T-helper 2 cell treated with Interferon-gamma antibody and Interleukin-4, amounts not matched to agents 5 μg/mL and 100 μg/mL, for 36 hours (primary cell): ENCODE measurements around the gene PCDH9.

Source experiments
- DNase-seq: peaks from one replicate; pipeline ENCODE4 v3.0.0; 2021; ENCODE audit warnings: low spot score
- H3K27ac Mint-ChIP-seq: one replicate; pipeline ENCODE4 v1.8.0; 2021; ENCODE audit warnings: mild to moderate bottlenecking, mixed read lengths
- H3K27me3 Mint-ChIP-seq: one replicate; pipeline ENCODE4 v1.8.0; 2021; ENCODE audit warnings: low read depth, mixed read lengths
- H3K36me3 Mint-ChIP-seq: one replicate; pipeline ENCODE4 v1.8.0; 2021; ENCODE audit warnings: low read depth, mixed read lengths
- H3K4me1 Mint-ChIP-seq: one replicate; pipeline ENCODE4 v1.8.0; 2021; ENCODE audit warnings: low read depth, mixed read lengths
- H3K4me3 Mint-ChIP-seq: one replicate; pipeline ENCODE4 v1.8.0; 2022; ENCODE audit warnings: mild to moderate bottlenecking, moderate library complexity, mixed read lengths
- H3K9me3 Mint-ChIP-seq: one replicate; pipeline ENCODE4 v1.8.0; 2021; ENCODE audit warnings: mixed read lengths

The PCDH9 gene

DNA sequence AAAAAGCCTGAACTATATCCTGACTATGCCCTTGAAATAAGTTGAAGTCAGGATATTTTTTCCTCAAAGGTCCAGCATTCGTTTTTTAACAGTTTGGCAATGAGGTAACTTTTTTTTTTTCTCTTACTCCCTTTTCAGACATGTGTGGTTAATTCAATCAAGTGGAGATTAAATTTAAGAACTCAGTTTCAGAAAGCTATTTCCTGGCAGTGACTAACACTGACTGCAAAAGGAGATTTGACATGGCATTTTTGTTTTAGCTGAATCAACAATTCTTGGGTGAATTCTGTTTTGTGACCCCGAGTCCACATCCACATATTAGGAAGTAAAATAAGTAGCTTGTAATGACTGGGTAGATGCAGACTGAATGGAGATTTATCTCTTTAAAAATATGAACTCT lies 716.4 kb downstream of the PCDH9 start:
- no peak overlapping the region for H3K27ac Mint-ChIP-seq
- no peaks in the 10 kb centered on the region for H3K4me1 Mint-ChIP-seq
- H3K9me3 Mint-ChIP-seq = no peaks in the 10 kb centered on the region
- no peak overlapping the region for H3K4me3 Mint-ChIP-seq
- H3K27me3 Mint-ChIP-seq = no peaks in the 10 kb centered on the region
- DNase-seq = no peak
- H3K36me3 Mint-ChIP-seq = no peaks in the 10 kb centered on the region

DNA sequence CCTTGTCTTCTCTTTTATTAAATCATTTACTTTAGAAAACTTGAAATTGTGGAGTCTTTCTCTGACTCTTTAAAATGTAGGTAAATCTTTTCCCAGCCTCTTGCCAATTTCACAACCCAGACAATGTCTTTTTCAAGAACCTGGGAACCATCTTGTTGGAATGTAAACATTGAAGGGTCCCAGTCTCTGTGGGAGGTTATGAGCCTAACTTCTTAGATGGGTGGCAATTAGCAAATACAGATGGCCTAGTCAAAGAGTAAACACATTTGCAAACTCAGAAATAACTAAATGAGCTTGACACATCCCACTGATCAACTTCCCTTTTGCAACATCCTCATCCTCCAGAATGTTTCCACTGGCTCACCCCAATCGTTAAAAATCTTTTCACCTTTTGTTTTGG lies 721.0 kb downstream of the PCDH9 start:
- Mint-ChIP-seq H3K4me1 (no peaks in the 10 kb centered on the region), H3K36me3 (no peaks in the 10 kb centered on the region), H3K27ac (no peak overlapping the region), H3K9me3 (no peaks in the 10 kb centered on the region), H3K4me3 (no peak overlapping the region), H3K27me3 (no peaks in the 10 kb centered on the region)
- no peak for DNase-seq

DNA sequence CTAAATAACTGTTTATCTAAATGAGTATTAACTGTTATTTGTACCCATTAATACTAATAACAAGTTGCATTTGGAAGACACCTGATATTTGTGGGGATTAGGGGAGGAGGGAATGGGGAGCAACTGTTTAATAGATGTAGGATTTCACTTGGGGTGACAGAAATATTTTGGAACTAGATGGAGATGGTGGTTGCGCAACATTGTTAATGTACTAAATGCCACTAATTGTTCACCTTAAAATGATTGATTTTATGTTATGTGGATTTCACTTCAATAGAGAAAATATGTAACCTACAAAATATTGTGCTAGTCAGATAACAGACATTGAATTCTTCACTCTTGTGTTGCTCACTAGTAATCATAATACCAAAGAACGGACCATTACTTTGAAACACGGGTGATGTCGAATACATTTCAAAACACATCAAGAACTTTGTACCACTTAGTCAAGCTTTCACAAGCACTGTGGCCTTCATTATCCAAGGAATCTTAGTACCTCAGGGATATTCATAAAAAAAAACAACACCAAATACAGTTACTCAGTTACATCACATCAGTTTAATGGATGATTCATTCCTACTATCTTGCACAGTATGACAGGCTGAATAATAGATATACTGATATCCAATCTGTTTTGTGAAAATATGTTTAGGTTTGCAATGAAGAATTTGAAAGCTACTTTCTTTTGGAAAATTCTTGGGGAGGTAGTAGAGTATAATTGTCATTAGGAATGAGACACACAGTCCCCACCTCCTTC lies 721.8 kb downstream of the PCDH9 start:
- DNase-seq = no peak
- Mint-ChIP-seq H3K27me3 (no peaks in the 10 kb centered on the region), H3K4me3 (no peak overlapping the region), H3K9me3 (no peaks in the 10 kb centered on the region), H3K36me3 (no peaks in the 10 kb centered on the region), H3K4me1 (no peaks in the 10 kb centered on the region), H3K27ac (no peak overlapping the region)

DNA sequence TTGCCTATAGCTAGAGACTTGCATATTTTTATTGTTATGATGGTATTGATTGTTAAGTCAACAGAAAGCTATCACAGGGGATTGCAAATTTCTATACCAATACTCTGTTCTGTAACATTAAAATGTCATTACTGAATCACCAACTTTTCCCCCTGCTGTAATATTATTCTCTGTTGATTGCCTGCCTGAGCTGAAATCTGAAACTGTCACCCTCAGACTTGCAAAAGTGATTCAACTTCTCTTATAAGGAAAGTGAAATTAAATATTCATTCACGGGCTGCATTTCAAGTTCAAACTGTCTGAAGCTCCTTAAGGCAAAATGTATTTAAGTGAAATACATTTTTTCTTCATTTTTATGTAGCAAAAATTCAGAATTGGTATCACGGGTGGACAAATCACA lies 723.2 kb downstream of the PCDH9 start:
- Mint-ChIP-seq H3K27me3 (no peaks in the 10 kb centered on the region), H3K27ac (no peak overlapping the region), H3K4me3 (no peak overlapping the region), H3K4me1 (no peaks in the 10 kb centered on the region), H3K36me3 (no peaks in the 10 kb centered on the region), H3K9me3 (no peaks in the 10 kb centered on the region)
- no peak for DNase-seq

DNA sequence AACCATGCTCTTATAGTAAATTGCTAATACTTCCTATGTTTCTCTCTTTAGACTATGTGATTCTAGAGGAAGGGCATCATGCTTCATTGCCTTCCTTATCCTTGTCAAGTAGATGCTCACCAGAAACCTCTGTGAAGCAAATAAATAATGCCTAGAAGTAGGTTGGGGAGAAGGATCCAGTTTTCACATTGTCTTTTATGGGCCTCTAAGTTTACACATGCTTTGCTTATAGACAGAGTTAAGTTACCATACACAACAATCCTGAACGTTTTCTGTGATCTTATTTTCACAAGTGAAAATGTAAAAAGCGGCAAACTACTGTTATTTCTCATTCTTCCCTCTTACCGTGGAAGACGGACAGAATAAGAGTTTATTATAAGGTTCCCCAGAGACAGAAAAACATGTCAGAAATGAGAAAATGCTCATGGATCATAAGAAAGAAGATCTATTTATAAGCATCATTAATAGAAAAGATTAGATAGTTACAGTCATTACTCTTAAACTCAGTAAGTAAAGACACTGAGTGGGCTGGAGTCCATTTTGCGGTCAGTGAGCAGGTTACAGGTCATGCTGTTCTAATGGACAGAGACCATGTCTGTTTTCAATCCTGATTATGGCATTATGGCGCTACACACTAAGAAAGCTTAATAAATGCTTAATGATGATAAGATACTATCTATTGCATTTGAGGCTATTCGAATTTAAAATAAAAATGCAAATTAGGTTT lies 723.9 kb downstream of the PCDH9 start:
- Mint-ChIP-seq H3K4me3 (no peak overlapping the region), H3K9me3 (no peaks in the 10 kb centered on the region), H3K27me3 (no peaks in the 10 kb centered on the region), H3K27ac (no peak overlapping the region), H3K4me1 (no peaks in the 10 kb centered on the region), H3K36me3 (no peaks in the 10 kb centered on the region)
- no peak for DNase-seq

DNA sequence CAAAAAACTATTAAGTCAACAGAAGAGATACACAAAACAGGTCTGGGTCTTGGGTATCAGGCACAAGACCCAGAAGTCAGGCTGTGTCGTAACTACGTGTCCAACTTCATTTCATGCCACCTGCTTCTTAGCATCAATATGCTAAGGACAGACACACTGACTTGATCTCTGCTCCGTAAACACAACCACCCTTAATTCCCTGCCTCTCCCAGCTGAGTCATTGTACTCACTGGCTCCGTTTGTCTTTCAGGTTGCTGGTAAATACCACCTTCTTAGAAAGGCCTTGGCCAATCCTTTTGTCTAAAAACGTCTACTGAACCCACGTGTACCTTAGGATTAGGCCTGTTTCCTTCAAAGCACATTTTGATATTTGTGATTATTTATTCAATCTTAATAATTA lies 726.2 kb downstream of the PCDH9 start:
- H3K4me1 Mint-ChIP-seq = no peaks in the 10 kb centered on the region
- H3K4me3 Mint-ChIP-seq = no peak overlapping the region
- no peak for DNase-seq
- H3K27me3 Mint-ChIP-seq = no peaks in the 10 kb centered on the region
- H3K27ac Mint-ChIP-seq = no peak overlapping the region
- no peaks in the 10 kb centered on the region for H3K36me3 Mint-ChIP-seq
- H3K9me3 Mint-ChIP-seq = no peaks in the 10 kb centered on the region

DNA sequence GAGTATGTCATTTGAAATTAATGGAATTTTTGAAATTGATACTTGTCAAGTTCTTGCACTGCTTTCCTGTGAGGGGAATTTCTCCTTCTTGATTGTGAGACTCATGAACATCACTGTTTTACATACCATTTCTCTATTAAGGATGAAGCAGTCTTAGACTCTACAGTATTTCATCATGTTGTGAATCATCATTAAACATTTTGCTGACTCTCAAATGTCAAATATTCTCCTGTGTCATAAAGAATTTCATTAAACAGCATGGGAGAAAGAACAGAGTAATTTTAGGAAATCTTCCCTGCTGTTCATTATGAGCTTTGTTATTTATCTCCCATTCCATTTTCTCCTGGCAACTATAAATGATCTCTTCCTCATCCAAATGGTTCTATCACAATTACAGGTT lies 729.0 kb downstream of the PCDH9 start:
- Mint-ChIP-seq H3K9me3 (no peaks in the 10 kb centered on the region), H3K36me3 (no peaks in the 10 kb centered on the region), H3K27ac (no peak overlapping the region), H3K4me1 (no peaks in the 10 kb centered on the region), H3K4me3 (no peak overlapping the region), H3K27me3 (no peaks in the 10 kb centered on the region)
- DNase-seq = no peak

DNA sequence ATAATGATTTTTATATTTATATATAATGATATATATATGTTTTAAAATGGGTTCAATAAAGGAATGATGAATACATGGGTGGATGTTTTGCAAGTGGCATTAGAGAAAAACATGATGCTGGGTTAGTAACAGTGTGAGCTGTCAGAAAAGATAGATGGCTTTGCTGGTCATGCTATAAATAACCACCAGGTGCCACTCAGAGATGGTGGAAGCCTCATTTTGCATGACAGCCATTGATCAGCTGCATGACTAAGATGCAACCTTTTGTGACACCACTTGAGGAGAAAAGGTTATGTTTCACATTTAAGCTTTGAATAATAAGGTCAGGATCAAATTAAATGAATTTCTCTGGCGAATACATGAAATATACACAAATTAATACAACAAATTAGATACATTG lies 737.7 kb downstream of the PCDH9 start:
- no peak for DNase-seq
- H3K36me3 Mint-ChIP-seq = no peaks in the 10 kb centered on the region
- no peaks in the 10 kb centered on the region for H3K27me3 Mint-ChIP-seq
- H3K27ac Mint-ChIP-seq = no peak overlapping the region
- H3K4me1 Mint-ChIP-seq = no peaks in the 10 kb centered on the region
- no peaks in the 10 kb centered on the region for H3K9me3 Mint-ChIP-seq
- no peak overlapping the region for H3K4me3 Mint-ChIP-seq

DNA sequence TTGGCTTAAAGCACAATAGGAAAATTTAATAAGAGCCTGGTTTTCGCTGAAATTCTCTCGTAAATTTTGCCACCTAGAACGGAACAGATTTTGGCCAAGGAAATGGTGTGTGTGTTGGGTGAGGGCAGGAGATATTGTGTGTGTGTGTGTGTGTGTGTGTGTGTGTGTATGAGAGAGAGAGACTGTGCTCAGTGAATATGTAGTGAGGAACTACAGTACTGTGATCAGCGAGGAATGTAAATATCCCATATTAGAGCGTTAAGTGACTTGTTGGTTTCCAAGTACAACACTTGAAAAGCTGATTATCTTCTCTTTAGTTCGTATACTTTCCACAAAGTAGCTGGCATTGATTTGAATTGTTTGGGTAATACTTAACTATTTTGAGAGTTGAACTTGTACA lies 738.9 kb downstream of the PCDH9 start:
- Mint-ChIP-seq H3K4me3 (no peak overlapping the region), H3K4me1 (no peaks in the 10 kb centered on the region), H3K9me3 (no peaks in the 10 kb centered on the region), H3K27me3 (no peaks in the 10 kb centered on the region), H3K36me3 (no peaks in the 10 kb centered on the region), H3K27ac (no peak overlapping the region)
- no peak for DNase-seq

DNA sequence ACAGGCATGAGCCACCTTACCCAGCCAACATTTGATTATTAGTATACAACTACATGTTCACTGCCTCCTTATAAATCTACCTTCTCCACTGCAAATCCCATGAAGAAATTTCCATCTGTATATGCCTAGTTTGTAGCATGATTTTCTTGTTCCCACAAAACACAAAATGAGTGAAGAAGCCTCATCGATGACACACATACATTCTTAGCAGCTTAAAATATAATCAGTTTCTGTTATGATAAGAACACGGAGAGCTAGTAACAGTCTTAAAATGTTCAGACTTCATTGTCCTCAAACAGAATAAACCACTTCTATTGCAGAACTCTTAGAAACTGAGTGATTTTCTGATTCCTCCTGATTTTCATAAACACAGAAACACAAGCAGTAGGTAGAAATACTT lies 740.5 kb downstream of the PCDH9 start:
- H3K27me3 Mint-ChIP-seq = no peaks in the 10 kb centered on the region
- no peak overlapping the region for H3K4me3 Mint-ChIP-seq
- no peaks in the 10 kb centered on the region for H3K36me3 Mint-ChIP-seq
- no peak for DNase-seq
- H3K27ac Mint-ChIP-seq = no peak overlapping the region
- no peaks in the 10 kb centered on the region for H3K9me3 Mint-ChIP-seq
- H3K4me1 Mint-ChIP-seq = no peaks in the 10 kb centered on the region

DNA sequence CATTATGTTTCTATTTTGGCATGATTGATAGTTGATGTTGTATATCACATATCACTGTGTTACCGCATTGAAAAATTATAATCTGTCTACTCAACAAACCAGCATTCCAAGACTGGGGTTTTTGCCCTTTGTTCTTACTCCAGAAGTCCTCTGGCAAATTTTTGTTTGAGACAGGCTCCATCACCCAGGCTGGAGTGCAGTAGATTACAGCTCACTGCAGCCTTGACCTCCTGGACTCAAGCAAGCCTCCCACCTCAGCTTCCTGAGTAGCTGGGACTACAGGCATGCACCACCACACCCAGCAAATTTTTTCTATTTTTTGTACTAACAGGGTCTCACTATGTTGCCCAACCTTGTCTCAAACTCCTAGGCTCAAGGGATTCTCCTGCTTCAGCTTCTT lies 741.0 kb downstream of the PCDH9 start:
- Mint-ChIP-seq H3K4me1 (no peaks in the 10 kb centered on the region), H3K27me3 (no peaks in the 10 kb centered on the region), H3K9me3 (no peaks in the 10 kb centered on the region), H3K36me3 (no peaks in the 10 kb centered on the region), H3K27ac (no peak overlapping the region), H3K4me3 (no peak overlapping the region)
- no peak for DNase-seq

DNA sequence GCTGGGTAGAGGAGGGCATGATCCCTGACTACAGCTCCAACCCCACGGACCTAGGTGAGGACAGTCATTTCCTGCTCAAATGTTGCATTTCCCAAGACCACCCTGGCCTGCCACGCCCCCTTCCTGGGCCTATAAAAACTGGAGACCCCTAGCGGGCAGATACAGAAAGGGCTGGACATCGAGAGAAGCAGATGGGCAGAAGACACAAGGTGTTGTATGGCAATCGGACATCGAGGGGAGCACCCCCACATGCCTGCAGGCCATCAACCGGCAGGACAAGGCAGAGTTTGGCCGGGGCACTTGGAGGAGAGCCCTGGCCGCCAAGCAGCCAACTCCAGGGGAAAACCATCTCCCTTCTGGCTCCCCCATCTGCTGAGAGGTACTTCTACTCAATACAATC lies 746.4 kb downstream of the PCDH9 start:
- H3K27me3 Mint-ChIP-seq = no peaks in the 10 kb centered on the region
- no peak overlapping the region for H3K4me3 Mint-ChIP-seq
- no peaks in the 10 kb centered on the region for H3K4me1 Mint-ChIP-seq

DNA sequence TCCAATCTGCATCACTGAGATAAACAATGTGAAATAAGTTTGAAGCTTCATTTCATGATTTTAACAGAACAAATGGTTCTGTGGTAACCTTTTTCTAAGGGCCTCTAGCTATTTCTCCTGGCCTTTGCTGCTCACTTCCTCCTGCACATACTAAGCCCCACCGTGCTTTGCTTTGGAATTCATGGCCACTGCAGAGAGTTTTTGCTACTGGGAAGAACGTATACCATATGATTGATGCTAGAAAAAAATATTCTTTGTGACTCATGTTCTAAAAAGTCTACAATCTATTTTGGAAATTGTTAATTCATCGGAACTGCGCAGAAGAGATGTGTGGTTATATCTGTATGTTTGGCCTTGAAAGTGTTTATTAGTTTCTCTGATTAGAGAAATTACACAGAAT lies 747.3 kb downstream of the PCDH9 start:
- Mint-ChIP-seq H3K4me3 (no peak overlapping the region), H3K36me3 (no peaks in the 10 kb centered on the region), H3K4me1 (no peaks in the 10 kb centered on the region), H3K9me3 (no peaks in the 10 kb centered on the region), H3K27ac (no peak overlapping the region), H3K27me3 (no peaks in the 10 kb centered on the region)
- no peak for DNase-seq

More for the DNA sequence above, 746.4 kb downstream of the PCDH9 start:
- Mint-ChIP-seq H3K36me3 (no peaks in the 10 kb centered on the region), H3K27ac (no peak overlapping the region), H3K9me3 (no peaks in the 10 kb centered on the region)
- no peak for DNase-seq

DNA sequence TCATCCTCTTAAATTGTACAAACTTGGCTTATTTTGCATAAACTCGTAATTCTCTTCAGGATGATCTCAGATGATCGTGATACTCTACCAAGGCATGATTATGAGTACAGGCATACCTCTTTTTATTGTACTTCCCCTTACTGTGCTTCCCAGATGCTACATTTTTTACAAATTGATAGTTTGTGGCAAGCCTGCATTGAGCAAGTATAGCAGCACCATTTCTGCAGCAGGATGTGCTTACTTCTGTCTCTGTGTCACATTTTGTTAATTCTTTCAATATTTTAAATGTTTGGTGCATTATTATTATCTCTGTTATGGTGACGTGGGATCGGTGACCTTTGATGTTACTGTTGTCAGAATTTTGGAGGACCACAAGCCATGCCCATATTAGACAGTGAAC lies 752.3 kb downstream of the PCDH9 start:
- no peaks in the 10 kb centered on the region for H3K27me3 Mint-ChIP-seq
- no peaks in the 10 kb centered on the region for H3K4me1 Mint-ChIP-seq
- H3K9me3 Mint-ChIP-seq = no peaks in the 10 kb centered on the region
- DNase-seq = no peak
- H3K36me3 Mint-ChIP-seq = no peaks in the 10 kb centered on the region
- H3K4me3 Mint-ChIP-seq = no peak overlapping the region
- no peak overlapping the region for H3K27ac Mint-ChIP-seq

DNA sequence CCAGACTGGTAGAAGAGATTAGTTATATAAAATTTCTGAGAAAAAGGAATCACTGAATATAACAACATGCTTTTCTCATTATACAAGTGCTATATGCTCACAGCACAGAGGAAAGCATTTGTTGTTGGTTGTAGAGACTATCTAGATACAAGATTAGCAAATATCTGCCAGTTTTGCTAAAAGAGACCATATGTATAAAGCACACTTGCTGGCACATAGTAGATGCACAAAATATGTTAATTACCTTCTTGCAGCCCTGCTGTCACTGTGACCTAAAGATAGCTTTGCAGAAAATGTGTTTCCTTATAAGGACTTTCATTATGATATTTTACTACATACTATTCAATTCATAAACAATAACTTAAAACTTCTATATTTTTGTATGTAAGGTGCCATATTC lies 755.1 kb downstream of the PCDH9 start:
- Mint-ChIP-seq H3K9me3 (no peaks in the 10 kb centered on the region), H3K27me3 (no peaks in the 10 kb centered on the region)

More for the DNA sequence above, 755.1 kb downstream of the PCDH9 start:
- H3K4me1 Mint-ChIP-seq = no peaks in the 10 kb centered on the region
- no peak overlapping the region for H3K4me3 Mint-ChIP-seq
- no peaks in the 10 kb centered on the region for H3K36me3 Mint-ChIP-seq
- DNase-seq = no peak
- H3K27ac Mint-ChIP-seq = no peak overlapping the region
